Osteocyte (in vitro differentiated cells): ENCODE results near the gene SIRT4. TPM values are rescaled to one million over a fixed set of nuclear protein-coding genes. Genes with fewer than 3 reads are reported as not detected.

Experiments used
- DNase-seq: peaks from one replicate; pipeline ENCODE4 v3.0.0; 2021; ENCODE audit warnings: mixed read lengths; ENCODE audit not compliant: unreplicated experiment; ENCODE audit errors: extremely low spot score
- H3K27ac Mint-ChIP-seq: one replicate; pipeline ENCODE4 v1.8.0; 2021; ENCODE audit warnings: mild to moderate bottlenecking, mixed read lengths; ENCODE audit not compliant: unreplicated experiment
- H3K27me3 Mint-ChIP-seq: one replicate; pipeline ENCODE4 v1.8.0; 2021; ENCODE audit warnings: mixed read lengths; ENCODE audit not compliant: unreplicated experiment
- H3K36me3 Mint-ChIP-seq: one replicate; pipeline ENCODE4 v1.8.0; 2021; ENCODE audit warnings: mixed read lengths; ENCODE audit not compliant: unreplicated experiment
- H3K4me1 Mint-ChIP-seq: one replicate; pipeline ENCODE4 v1.8.0; 2021; ENCODE audit warnings: mixed read lengths; ENCODE audit not compliant: unreplicated experiment
- H3K4me3 Mint-ChIP-seq: one replicate; pipeline ENCODE4 v1.8.0; 2021; ENCODE audit warnings: mild to moderate bottlenecking, moderate library complexity, mixed read lengths; ENCODE audit not compliant: unreplicated experiment
- H3K9me3 Mint-ChIP-seq: one replicate; pipeline ENCODE4 v1.8.0; 2021; ENCODE audit warnings: mixed read lengths; ENCODE audit not compliant: unreplicated experiment
- CTCF ChIP-seq: fragments of 200-600 bp; sonication (generic); IDR thresholded peaks from 2 replicates; pipeline ENCODE4 v1.5.0; 2021; ENCODE audit warnings: antibody characterized with exemption, mild to moderate bottlenecking, moderate library complexity
- total RNA-seq: library from RNA; stranded (reverse); gene quantifications from 2 replicates; pipeline ENCODE4 v1.2.1, GENCODE V29; 2021

SIRT4 gene
- total RNA-seq, 1 donor from 2014 or later: 0.97 TPM

- Mint-ChIP-seq H3K27me3 (no peaks in the 10 kb centered on the region), H3K4me1 (peaks cover 36% of the 10 kb centered on the region), H3K27ac (peak overlapping the region; percentile 23), H3K4me3 (peak overlapping the region; percentile 71), H3K9me3 (no peaks in the 10 kb centered on the region), H3K36me3 (no peaks in the 10 kb centered on the region)
- no peak for DNase-seq
- no peak for TF ChIP-seq CTCF
These were observed 35.8 kb upstream of the SIRT4 start for GRCh38 chr12:120266180-120266870.

- Mint-ChIP-seq H3K9me3 (no peaks in the 10 kb centered on the region), H3K4me1 (peaks cover 22% of the 10 kb centered on the region), H3K36me3 (no peaks in the 10 kb centered on the region), H3K27ac (no peak overlapping the region), H3K27me3 (no peaks in the 10 kb centered on the region), H3K4me3 (no peak overlapping the region)
- DNase-seq: no peak
- TF ChIP-seq CTCF: no peak
These were observed 34.4 kb upstream of the SIRT4 start for GRCh38 chr12:120267736-120268135.

- no peaks in the 10 kb centered on the region for H3K9me3 Mint-ChIP-seq
- H3K4me3 Mint-ChIP-seq: no peak overlapping the region
- H3K36me3 Mint-ChIP-seq: no peaks in the 10 kb centered on the region
- H3K27ac Mint-ChIP-seq: no peak overlapping the region
- no peaks in the 10 kb centered on the region for H3K4me1 Mint-ChIP-seq
- DNase-seq: no peak
- no peak for TF ChIP-seq CTCF
- no peaks in the 10 kb centered on the region for H3K27me3 Mint-ChIP-seq
These were observed 25.4 kb upstream of the SIRT4 start for GRCh38 chr12:120276734-120277133.

GRCh38 chr12:120278137-120279069, 23.7 kb upstream of the SIRT4 start:
- H3K36me3 Mint-ChIP-seq: no peaks in the 10 kb centered on the region
- H3K27me3 Mint-ChIP-seq: no peaks in the 10 kb centered on the region
- no peak overlapping the region for H3K27ac Mint-ChIP-seq
- no peak for TF ChIP-seq CTCF
- no peak overlapping the region for H3K4me3 Mint-ChIP-seq
- DNase-seq: no peak
- H3K9me3 Mint-ChIP-seq: no peaks in the 10 kb centered on the region
- no peaks in the 10 kb centered on the region for H3K4me1 Mint-ChIP-seq

- Mint-ChIP-seq H3K9me3 (no peaks in the 10 kb centered on the region), H3K27ac (no peak overlapping the region), H3K36me3 (no peaks in the 10 kb centered on the region), H3K4me1 (peaks cover 12% of the 10 kb centered on the region), H3K27me3 (no peaks in the 10 kb centered on the region), H3K4me3 (no peak overlapping the region)
- no peak for TF ChIP-seq CTCF
- DNase-seq: no peak
These were observed 18.8 kb upstream of the SIRT4 start for GRCh38 chr12:120283318-120283717.
